Measurements from ENCODE around the gene PGK1. TPM values are rescaled to one million over a fixed set of nuclear protein-coding genes. Genes with fewer than 3 reads are reported as not detected.

PGK1 gene
- total and polyA plus RNA-seq, 9 of the 15 experiments (the other 6 are each of a cell fraction or from before 2014, with no cell fraction given) = 199 to 1,378 (median 378) TPM

DNA sequence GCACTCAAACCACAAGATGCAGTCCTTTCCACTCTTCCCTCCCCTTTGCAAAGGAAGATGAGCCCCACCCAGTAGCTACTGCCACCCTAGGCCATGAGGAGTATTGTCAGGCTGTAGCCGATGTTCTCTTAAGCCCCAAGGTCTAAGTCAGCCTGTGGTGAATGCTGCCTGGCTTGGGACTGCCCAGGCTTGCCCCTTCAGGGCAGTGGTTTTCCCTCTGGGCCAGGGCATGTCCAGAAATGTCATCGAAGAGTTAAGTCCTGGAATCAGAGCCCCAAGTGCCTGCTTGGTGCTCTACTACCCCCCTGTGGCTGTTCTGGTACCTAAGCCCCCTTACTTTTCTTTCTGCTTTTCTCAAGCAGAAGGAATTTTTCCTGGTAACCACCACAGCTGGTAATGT lies 11.8 kb upstream of the PGK1 start (continued):
- TF ChIP-seq, protein P1, sequence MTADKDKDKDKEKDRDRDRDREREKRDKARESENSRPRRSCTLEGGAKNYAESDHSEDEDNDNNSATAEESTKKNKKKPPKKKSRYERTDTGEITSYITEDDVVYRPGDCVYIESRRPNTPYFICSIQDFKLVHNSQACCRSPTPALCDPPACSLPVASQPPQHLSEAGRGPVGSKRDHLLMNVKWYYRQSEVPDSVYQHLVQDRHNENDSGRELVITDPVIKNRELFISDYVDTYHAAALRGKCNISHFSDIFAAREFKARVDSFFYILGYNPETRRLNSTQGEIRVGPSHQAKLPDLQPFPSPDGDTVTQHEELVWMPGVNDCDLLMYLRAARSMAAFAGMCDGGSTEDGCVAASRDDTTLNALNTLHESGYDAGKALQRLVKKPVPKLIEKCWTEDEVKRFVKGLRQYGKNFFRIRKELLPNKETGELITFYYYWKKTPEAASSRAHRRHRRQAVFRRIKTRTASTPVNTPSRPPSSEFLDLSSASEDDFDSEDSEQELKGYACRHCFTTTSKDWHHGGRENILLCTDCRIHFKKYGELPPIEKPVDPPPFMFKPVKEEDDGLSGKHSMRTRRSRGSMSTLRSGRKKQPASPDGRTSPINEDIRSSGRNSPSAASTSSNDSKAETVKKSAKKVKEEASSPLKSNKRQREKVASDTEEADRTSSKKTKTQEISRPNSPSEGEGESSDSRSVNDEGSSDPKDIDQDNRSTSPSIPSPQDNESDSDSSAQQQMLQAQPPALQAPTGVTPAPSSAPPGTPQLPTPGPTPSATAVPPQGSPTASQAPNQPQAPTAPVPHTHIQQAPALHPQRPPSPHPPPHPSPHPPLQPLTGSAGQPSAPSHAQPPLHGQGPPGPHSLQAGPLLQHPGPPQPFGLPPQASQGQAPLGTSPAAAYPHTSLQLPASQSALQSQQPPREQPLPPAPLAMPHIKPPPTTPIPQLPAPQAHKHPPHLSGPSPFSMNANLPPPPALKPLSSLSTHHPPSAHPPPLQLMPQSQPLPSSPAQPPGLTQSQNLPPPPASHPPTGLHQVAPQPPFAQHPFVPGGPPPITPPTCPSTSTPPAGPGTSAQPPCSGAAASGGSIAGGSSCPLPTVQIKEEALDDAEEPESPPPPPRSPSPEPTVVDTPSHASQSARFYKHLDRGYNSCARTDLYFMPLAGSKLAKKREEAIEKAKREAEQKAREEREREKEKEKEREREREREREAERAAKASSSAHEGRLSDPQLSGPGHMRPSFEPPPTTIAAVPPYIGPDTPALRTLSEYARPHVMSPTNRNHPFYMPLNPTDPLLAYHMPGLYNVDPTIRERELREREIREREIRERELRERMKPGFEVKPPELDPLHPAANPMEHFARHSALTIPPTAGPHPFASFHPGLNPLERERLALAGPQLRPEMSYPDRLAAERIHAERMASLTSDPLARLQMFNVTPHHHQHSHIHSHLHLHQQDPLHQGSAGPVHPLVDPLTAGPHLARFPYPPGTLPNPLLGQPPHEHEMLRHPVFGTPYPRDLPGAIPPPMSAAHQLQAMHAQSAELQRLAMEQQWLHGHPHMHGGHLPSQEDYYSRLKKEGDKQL (CRISPR knock-in tag; IDR thresholded peaks at IDR 0.05; ENCODE audit: borderline replicate concordance) = no peak
- no peak for TF ChIP-seq NELFE (IDR thresholded peaks at IDR 0.05; ENCODE audit: insufficient read depth, insufficient read length)
- TF ChIP-seq, protein P2, sequence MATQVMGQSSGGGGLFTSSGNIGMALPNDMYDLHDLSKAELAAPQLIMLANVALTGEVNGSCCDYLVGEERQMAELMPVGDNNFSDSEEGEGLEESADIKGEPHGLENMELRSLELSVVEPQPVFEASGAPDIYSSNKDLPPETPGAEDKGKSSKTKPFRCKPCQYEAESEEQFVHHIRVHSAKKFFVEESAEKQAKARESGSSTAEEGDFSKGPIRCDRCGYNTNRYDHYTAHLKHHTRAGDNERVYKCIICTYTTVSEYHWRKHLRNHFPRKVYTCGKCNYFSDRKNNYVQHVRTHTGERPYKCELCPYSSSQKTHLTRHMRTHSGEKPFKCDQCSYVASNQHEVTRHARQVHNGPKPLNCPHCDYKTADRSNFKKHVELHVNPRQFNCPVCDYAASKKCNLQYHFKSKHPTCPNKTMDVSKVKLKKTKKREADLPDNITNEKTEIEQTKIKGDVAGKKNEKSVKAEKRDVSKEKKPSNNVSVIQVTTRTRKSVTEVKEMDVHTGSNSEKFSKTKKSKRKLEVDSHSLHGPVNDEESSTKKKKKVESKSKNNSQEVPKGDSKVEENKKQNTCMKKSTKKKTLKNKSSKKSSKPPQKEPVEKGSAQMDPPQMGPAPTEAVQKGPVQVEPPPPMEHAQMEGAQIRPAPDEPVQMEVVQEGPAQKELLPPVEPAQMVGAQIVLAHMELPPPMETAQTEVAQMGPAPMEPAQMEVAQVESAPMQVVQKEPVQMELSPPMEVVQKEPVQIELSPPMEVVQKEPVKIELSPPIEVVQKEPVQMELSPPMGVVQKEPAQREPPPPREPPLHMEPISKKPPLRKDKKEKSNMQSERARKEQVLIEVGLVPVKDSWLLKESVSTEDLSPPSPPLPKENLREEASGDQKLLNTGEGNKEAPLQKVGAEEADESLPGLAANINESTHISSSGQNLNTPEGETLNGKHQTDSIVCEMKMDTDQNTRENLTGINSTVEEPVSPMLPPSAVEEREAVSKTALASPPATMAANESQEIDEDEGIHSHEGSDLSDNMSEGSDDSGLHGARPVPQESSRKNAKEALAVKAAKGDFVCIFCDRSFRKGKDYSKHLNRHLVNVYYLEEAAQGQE (IDR thresholded peaks at IDR 0.05; ENCODE audit: borderline replicate concordance) = peak; percentile 32; the same call in 1 of the 2 replicates
- TF ChIP-seq, protein P2 (CRISPR knock-in tag; IDR thresholded peaks at IDR 0.05; ENCODE audit: low read depth) = no peak
- peak in 1 of 2 experiments; percentile 39; a peak in 2 of 4 replicates for TF ChIP-seq RAD21 (CRISPR knock-in tag; conservative IDR thresholded peaks at IDR 0.05 in 1 of 2, IDR thresholded peaks at IDR 0.05 in 1 of 2)
- no peak for TF ChIP-seq ZNF12 (CRISPR knock-in tag; IDR thresholded peaks at IDR 0.05)

Data from K562 (cell line).